HFFc6 (cell line): ENCODE measurements around the gene WRAP53. TPM values are rescaled to one million over a fixed set of nuclear protein-coding genes. Genes with fewer than 3 reads are reported as not detected.

ENCODE experiments used
- DNase-seq: peaks from one replicate; pipeline ENCODE4 v3.0.0-alpha.2; 2018
- H3K27ac Mint-ChIP-seq: 2 replicates; pipeline ENCODE4 v1.8.0; 2020; ENCODE audit warnings: mild to moderate bottlenecking, mixed read lengths
- H3K27me3 Mint-ChIP-seq: 2 replicates; pipeline ENCODE4 v1.8.0; 2021; ENCODE audit warnings: mild to moderate bottlenecking, moderate library complexity, mixed read lengths; ENCODE audit not compliant: insufficient read depth
- H3K36me3 Mint-ChIP-seq: 2 replicates; pipeline ENCODE4 v1.8.0; 2021; ENCODE audit warnings: low read depth, mixed read lengths
- H3K4me1 Mint-ChIP-seq: 2 replicates; pipeline ENCODE4 v1.8.0; 2020; ENCODE audit warnings: low read depth, mixed read lengths
- H3K4me3 Mint-ChIP-seq: 2 replicates; pipeline ENCODE4 v1.8.0; 2020; ENCODE audit warnings: mild to moderate bottlenecking, moderate library complexity, mixed read lengths
- H3K9me3 Mint-ChIP-seq: 2 replicates; pipeline ENCODE4 v1.8.0; 2020; ENCODE audit warnings: mild to moderate bottlenecking, mixed read lengths
- CTCF ChIP-seq: fragments of 200-600 bp; sonication (generic); IDR thresholded peaks from 2 replicates; pipeline ENCODE4 v1.5.0; 2021; ENCODE audit warnings: antibody characterized with exemption, mild to moderate bottlenecking
- total RNA-seq, 6 experiments: library from RNA; stranded (reverse); fragmentation: NEBNext Ultra II Directional; extraction: Animal tissue kit (Norgen Biotek cat#: 25700); gene quantifications; 2 replicates in 1 of 6; 3 replicates in 5 of 6; pipeline ENCODE4 v1.2.3, GENCODE V29; 2021

The WRAP53 gene
- total RNA-seq, 6 experiments from 2014 or later: 8.6 to 18.2 (median 15.2) TPM

- TF ChIP-seq CTCF: no peak
- H3K27ac Mint-ChIP-seq: peak within 1 kb of the TSS; percentile 79
- peaks cover 9% of the 10 kb centered on the region for H3K36me3 Mint-ChIP-seq
- H3K27me3 Mint-ChIP-seq: peaks cover 35% of the 10 kb centered on the region
- peak within 1 kb of the TSS; percentile 73 for H3K4me3 Mint-ChIP-seq
- H3K9me3 Mint-ChIP-seq: no peaks in the 10 kb centered on the region
- DNase-seq: no peak
- H3K4me1 Mint-ChIP-seq: peaks cover 19% of the 10 kb centered on the region
These were observed 16.5 kb downstream of the WRAP53 start, which contains the start of gene EFNB3 for GRCh38 chr17:7704601-7705268. Gene EFNB3 (plus strand): TSS chr17:7705202. CDS start chr17:7705599, 397 bp downstream.

GRCh38 chr17:7705269-7706255 is 17.3 kb downstream of the WRAP53 start:
- Mint-ChIP-seq H3K27ac (no peak overlapping the region), H3K4me1 (peaks cover 26% of the 10 kb centered on the region), H3K36me3 (peaks cover 6% of the 10 kb centered on the region), H3K4me3 (peak overlapping the region; percentile 3; the same call in 1 of the 2 replicates), H3K9me3 (no peaks in the 10 kb centered on the region), H3K27me3 (peaks cover 35% of the 10 kb centered on the region)
- no peak for DNase-seq
- TF ChIP-seq CTCF: no peak

DNA sequence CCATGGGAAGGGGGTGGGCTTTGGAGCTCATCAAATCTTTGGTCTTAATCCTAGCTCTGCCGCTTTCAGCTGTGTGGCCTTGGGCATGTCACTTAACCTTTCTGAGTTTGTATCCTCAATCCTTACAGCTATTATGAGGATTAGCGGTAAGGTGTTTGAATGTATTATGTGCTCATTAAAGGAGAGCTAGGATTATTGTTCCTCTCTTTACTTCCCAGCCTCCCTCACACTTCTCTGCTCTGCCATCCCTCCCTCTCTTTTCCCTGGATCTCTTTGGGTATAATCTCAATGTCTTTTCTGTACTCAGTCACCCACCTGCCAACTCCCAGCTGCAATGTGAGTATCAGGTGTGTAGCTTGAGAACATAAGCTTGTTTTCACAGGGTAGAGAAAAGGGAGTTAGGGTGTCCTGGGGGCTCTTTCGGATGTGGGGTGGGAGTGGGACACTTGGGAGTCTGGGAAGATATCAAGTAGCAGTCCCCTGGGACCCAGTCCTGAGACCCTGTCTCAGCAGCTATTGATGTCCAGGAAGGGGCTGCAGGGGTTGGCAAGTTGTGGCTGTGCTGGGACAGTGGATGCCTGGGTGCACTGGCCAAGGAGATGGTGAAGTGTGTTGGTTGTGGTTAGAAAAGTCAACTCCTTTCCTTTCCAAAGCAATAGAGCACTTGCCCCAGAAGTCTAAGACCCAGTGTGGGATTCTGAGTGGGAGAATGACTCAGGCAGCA is 18.5 kb downstream of the WRAP53 start:
- Mint-ChIP-seq H3K4me3 (no peak overlapping the region), H3K27ac (no peak overlapping the region), H3K9me3 (no peaks in the 10 kb centered on the region), H3K4me1 (peaks cover 27% of the 10 kb centered on the region), H3K27me3 (peaks cover 39% of the 10 kb centered on the region), H3K36me3 (peaks cover 4% of the 10 kb centered on the region; the same call in 1 of the 2 replicates)
- DNase-seq: no peak
- no peak for TF ChIP-seq CTCF

DNA sequence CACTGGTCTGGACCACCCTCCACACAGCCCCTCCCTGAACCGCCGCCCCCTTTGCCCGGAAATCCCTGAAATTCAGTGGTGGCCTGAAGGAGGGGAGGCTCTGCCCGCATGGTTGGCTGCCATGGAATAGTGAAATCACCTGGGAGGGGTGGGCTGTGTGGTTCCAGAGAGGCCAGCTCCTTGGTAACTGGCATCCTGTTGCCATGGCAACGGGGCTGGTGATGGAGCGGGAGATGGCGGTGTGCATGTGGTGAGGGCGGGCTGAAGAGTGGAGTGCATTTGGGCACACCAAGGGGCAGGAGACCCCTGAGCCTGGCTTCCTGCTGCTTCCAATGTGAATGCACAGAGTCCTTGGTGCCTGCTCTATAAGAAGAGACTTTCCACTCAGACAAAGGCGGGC is 19.2 kb downstream of the WRAP53 start:
- Mint-ChIP-seq H3K4me3 (no peak overlapping the region), H3K27me3 (peaks cover 40% of the 10 kb centered on the region), H3K4me1 (peaks cover 27% of the 10 kb centered on the region), H3K9me3 (no peaks in the 10 kb centered on the region), H3K36me3 (peaks cover 4% of the 10 kb centered on the region; the same call in 1 of the 2 replicates), H3K27ac (no peak overlapping the region)
- TF ChIP-seq CTCF: no peak
- no peak for DNase-seq
